ENCODE results near the gene MASP2. TPM values are rescaled to one million over a fixed set of nuclear protein-coding genes. Genes with fewer than 3 reads are reported as not detected.

MASP2 gene
- total and polyA plus RNA-seq, 9 of the 15 experiments (the other 6 are each of a cell fraction or from before 2014, with no cell fraction given), result 0.01 to 0.23 (median 0.06) TPM; not detected in 3

GRCh38 chr1:11059155-11059967, 12.3 kb upstream of the MASP2 start (continued):
- peak; percentile 40; the same call in 1 of the 2 replicates for TF ChIP-seq ETV5 (CRISPR knock-in tag; IDR thresholded peaks at IDR 0.05; ENCODE audit: low read depth)
- TF ChIP-seq ZNF408 (CRISPR knock-in tag; IDR thresholded peaks at IDR 0.05; ENCODE audit: low read depth), result no peak
- no peak for TF ChIP-seq MEF2D (tag; conservative IDR thresholded peaks at IDR 0.05; ENCODE audit: low read depth)
- TF ChIP-seq HMBOX1 (IDR thresholded peaks at IDR 0.05), result no peak
- TF ChIP-seq HMGN3 (IDR thresholded peaks at IDR 0.05; ENCODE audit: borderline replicate concordance, extremely low read depth, insufficient read length, low read depth, low read length), result no peak
- no peak for TF ChIP-seq ZNF512 (tag; IDR thresholded peaks at IDR 0.05)
- peak; percentile 26; the same call in 1 of the 2 replicates for TF ChIP-seq CBX1 (IDR thresholded peaks at IDR 0.05; ENCODE audit: low read depth)
- TF ChIP-seq CHAMP1 (IDR thresholded peaks at IDR 0.05), result no peak
- TF ChIP-seq NEUROD1 (IDR thresholded peaks at IDR 0.05; ENCODE audit: borderline replicate concordance, low read depth, low read length, partially characterized antibody), result no peak
- TF ChIP-seq POLR2B (IDR thresholded peaks at IDR 0.05; ENCODE audit: low read depth, partially characterized antibody), result no peak
- no peak for TF ChIP-seq CBX5 (IDR thresholded peaks at IDR 0.05; ENCODE audit: borderline replicate concordance, low read depth)
- no peak for TF ChIP-seq ZFP30 (CRISPR knock-in tag; IDR thresholded peaks at IDR 0.05; ENCODE audit: borderline replicate concordance)
- TF ChIP-seq ATF2 (CRISPR knock-in tag; IDR thresholded peaks at IDR 0.05), result no peak
- TF ChIP-seq CXXC5 (CRISPR knock-in tag; IDR thresholded peaks at IDR 0.05), result no peak
- TF ChIP-seq SMAD1 (IDR thresholded peaks at IDR 0.05; ENCODE audit: low read depth, low read length, partially characterized antibody), result no peak
- no peak for TF ChIP-seq FOXK2 (conservative IDR thresholded peaks at IDR 0.05 in 1 of 2, IDR thresholded peaks at IDR 0.05 in 1 of 2; ENCODE audit: low read depth in 2 of 2)
